Psoas muscle (tissue), 8 donors: ENCODE data around the gene GDF7. TPM values are rescaled to one million over a fixed set of nuclear protein-coding genes. Genes with fewer than 3 reads are reported as not detected.

Source experiments
- ATAC-seq, 4 donors: fragments of 200-7000 bp; cut with Tn5 transposase; one replicate each; pipeline ENCODE4 v1.9.1; 2020; ENCODE audit warnings: moderate library complexity in 3 of 4, mild to moderate bottlenecking in 2 of 4
- DNase-seq, 2 donors: peaks; one replicate each; pipeline ENCODE4 v3.0.0-alpha.2; 2020
- H3K27ac ChIP-seq: fragments of 200-600 bp; one replicate; pipeline ENCODE4 v1.8.0; 2022
- H3K27me3 ChIP-seq, 3 donors: fragments of 200-600 bp in 1 of 3; one replicate each; pipeline versions ENCODE4 v1.6.1 to v1.8.0; 2013 to 2022; ENCODE audit warnings: low read length in 2 of 3, mild to moderate bottlenecking in 2 of 3, moderate library complexity in 1 of 3; ENCODE audit not compliant: insufficient read depth in 3 of 3
- H3K36me3 ChIP-seq, 2 donors: fragments of 200-600 bp in 1 of 2; one replicate each; pipeline versions ENCODE4 v1.6.1 to v1.8.0; 2013 to 2022; ENCODE audit warnings: low read depth in 1 of 2, mild to moderate bottlenecking in 1 of 2, moderate library complexity in 1 of 2; ENCODE audit not compliant: insufficient read depth in 1 of 2
- H3K4me1 ChIP-seq: fragments of 200-600 bp; one replicate; pipeline ENCODE4 v1.8.0; 2022
- H3K4me3 ChIP-seq: fragments of 200-600 bp; one replicate; pipeline ENCODE4 v1.8.0; 2022; ENCODE audit warnings: mild to moderate bottlenecking
- H3K9me3 ChIP-seq: fragments of 200-600 bp; one replicate; pipeline ENCODE4 v1.8.0; 2022
- WGBS, 3 donors: extraction: QIAGEN DNeasy Blood & Tissue Kit; methylation state at CpG; one replicate each; pipeline versions ENCODE4 v1.1.6 to v1.1.7; 2013; 5-methylcytosine and 5-hydroxymethylcytosine counted together
- intact Hi-C, 2 donors: fragments of 100-400 bp; cut with DNase I; formaldehyde crosslinking; loops; one replicate each; pipeline versions ENCODE4 v1.11.0 to v1.14.2; 2022
- polyA plus RNA-seq, 3 donors: library from polyadenylated mRNA; stranded (reverse); fragments of 200-250 nt; gene quantifications; one replicate each; pipeline ENCODE4 v1.2.3, GENCODE V29; 2013
- total RNA-seq, 4 donors: library from RNA; stranded (reverse); fragmentation: NEBNext Ultra II Directional in 2 of 4; extraction: Animal tissue kit (Norgen Biotek cat#: 25700) in 2 of 4; gene quantifications; one replicate each; pipeline versions ENCODE4 v1.2.1 to v1.2.4, GENCODE V29; 2021 to 2023
- TF ChIP-seq, protein P1 (sequence below): fragments of 200-600 bp; IDR thresholded peaks from one replicate; pipeline ENCODE4 v1.8.0; 2022; ENCODE audit warnings: antibody characterized with exemption
- donor health status: healthy with polysubstance abuse.
- donor health status: DM: no; HTN: no; CAD: no; lungs with moderate emphysema.
- donor health status: Bipolar disorder and iron deficiency.
- donor health status: healthy.
- donor health status: DM: yes; HTN: yes; CAD: no.
- donor health status: DM: no; HTN: no; CAD: no.
- donor health status: DM: no; HTN: no; CAD: no.
- donor health status: DM: yes; HTN: yes; CAD: no.

Gene GDF7
- total and polyA plus RNA-seq, 7 donors = 0.03 to 0.94 (median 0.04) TPM

DNA sequence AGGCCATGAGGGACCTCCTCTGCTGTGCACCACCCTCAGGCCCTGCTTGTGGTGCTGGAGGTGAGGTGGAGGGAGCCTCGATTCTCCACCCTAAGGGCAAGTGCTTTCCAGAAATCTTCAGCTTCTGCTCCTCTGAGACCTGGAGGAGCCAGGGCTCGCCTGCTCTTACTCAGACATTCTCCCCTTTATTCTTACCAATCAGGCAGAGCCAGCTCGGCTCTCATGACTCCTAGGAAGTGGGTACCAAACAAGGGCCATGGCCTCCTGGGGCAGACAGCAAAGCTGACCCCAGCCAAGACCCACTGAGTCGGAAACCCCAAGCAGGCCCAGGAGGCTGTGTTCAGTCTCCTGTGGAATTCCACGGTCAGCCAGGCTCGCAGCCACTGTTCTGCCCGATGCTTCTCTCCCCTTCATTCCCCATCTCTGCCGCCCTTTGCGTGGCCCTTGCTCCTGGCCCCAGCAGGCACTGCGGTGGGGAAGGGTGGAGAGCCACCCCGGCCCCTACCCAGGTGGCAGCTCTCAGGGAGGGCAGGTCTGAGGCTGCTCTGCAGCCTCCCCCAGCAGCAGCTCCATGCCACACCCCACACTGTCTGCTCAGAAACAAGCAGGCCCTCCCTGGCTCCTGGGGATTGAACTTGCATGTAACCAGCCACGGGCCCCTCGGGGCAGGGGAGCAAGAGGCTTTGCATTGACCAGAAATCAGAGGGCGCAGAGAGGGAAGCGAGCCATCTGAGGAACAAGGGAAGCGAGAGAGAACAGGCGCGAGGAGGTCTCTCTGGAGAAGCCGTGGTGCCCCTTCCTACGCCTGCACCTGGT, 40.0 kb upstream of the GDF7 start:
- ATAC-seq (no peak), DNase-seq (peak; percentile 13 to 48)
- Histone ChIP-seq H3K27ac (peak overlapping the region; percentile 58), H3K4me1 (peaks cover 31% of the 10 kb centered on the region), H3K9me3 (no peaks in the 10 kb centered on the region), H3K36me3 (peaks cover 0 to 23% of the 10 kb centered on the region in 2 donors), H3K27me3 (no peaks in the 10 kb centered on the region), H3K4me3 (no peak overlapping the region)
- 80 to 90% (median 88%) methylated on average over 20 of the region's 20 CpGs for WGBS, 3 donors
- intact Hi-C loops = no loop called here
- TF ChIP-seq, protein P1, sequence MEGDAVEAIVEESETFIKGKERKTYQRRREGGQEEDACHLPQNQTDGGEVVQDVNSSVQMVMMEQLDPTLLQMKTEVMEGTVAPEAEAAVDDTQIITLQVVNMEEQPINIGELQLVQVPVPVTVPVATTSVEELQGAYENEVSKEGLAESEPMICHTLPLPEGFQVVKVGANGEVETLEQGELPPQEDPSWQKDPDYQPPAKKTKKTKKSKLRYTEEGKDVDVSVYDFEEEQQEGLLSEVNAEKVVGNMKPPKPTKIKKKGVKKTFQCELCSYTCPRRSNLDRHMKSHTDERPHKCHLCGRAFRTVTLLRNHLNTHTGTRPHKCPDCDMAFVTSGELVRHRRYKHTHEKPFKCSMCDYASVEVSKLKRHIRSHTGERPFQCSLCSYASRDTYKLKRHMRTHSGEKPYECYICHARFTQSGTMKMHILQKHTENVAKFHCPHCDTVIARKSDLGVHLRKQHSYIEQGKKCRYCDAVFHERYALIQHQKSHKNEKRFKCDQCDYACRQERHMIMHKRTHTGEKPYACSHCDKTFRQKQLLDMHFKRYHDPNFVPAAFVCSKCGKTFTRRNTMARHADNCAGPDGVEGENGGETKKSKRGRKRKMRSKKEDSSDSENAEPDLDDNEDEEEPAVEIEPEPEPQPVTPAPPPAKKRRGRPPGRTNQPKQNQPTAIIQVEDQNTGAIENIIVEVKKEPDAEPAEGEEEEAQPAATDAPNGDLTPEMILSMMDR = no peak

DNA sequence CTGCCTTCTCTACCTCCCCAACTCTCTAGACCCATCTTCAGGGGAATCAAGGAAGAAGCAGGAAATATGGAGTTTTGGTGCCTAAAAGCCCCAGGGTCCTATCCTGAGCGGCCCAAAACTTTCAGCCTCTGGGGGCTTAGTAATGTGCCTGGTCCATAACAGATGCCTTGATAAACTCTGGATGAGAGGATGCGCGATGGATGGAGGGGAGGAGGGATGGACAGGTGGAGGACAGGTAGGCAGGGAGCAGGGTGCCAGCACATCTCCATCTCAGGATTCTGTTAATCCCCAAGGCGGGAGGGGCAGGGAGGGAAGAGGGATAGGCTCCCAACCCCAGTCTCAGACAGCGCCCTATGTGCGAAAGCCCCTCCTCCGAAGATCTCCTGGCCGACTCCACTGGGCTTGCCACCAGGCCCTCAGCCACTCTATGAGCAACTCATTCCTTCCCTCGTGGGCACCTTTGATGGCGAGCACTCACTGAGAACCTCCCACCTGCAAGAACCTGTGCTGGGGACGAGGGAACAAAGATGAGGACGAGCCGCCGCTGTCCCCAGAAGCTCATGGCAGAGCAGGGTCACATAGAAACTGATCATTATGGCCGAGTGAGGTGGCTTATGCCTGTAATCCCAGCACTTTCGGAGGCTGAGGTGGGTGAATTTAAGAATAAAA, 39.1 kb upstream of the GDF7 start:
- H3K4me3 ChIP-seq = no peak overlapping the region
- intact Hi-C loops = no loop called here
- no peaks in the 10 kb centered on the region for H3K9me3 ChIP-seq
- peaks cover 0 to 21% of the 10 kb centered on the region in 2 donors for H3K36me3 ChIP-seq
- no peak overlapping the region for H3K27ac ChIP-seq
- H3K27me3 ChIP-seq = no peaks in the 10 kb centered on the region
- no peak for ATAC-seq
- H3K4me1 ChIP-seq = peaks cover 23% of the 10 kb centered on the region
- TF ChIP-seq, protein P1 = no peak
- peak; percentile 6 to 20 for DNase-seq
- 91 to 94% (median 93%) methylated on average over 16 of the region's 16 CpGs for WGBS, 3 donors

DNA sequence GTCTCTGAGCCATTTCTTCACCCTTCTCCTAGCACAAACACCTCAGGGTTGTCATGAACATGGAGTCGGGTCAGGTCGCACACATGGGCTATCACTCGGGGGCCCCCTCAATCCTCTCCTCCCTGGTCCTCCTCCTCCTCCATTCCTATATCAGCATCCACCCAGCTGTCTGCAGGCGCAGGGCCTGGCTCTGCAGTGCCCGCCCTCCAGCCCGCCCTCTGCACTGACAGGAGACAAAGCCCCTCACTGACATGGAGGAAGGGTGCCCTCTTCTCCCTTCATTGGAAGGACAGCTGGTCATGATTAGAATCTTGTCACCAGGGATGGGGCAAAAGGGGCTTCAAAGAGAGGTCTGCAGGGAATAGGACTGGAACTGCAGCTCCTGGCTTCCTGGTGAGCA, 37.8 kb upstream of the GDF7 start:
- intact Hi-C loops = no loop called here
- Histone ChIP-seq H3K27me3 (no peaks in the 10 kb centered on the region), H3K4me1 (peaks cover 20% of the 10 kb centered on the region), H3K9me3 (no peaks in the 10 kb centered on the region), H3K4me3 (no peak overlapping the region), H3K36me3 (peaks cover 0 to 8% of the 10 kb centered on the region in 2 donors), H3K27ac (no peak overlapping the region)
- TF ChIP-seq, protein P1 = no peak
- no peak for ATAC-seq
- DNase-seq = peak in 1 of 2 donors; percentile 28
- 87 to 94% (median 91%) methylated on average over 6 of the region's 6 CpGs for WGBS, 3 donors

DNA sequence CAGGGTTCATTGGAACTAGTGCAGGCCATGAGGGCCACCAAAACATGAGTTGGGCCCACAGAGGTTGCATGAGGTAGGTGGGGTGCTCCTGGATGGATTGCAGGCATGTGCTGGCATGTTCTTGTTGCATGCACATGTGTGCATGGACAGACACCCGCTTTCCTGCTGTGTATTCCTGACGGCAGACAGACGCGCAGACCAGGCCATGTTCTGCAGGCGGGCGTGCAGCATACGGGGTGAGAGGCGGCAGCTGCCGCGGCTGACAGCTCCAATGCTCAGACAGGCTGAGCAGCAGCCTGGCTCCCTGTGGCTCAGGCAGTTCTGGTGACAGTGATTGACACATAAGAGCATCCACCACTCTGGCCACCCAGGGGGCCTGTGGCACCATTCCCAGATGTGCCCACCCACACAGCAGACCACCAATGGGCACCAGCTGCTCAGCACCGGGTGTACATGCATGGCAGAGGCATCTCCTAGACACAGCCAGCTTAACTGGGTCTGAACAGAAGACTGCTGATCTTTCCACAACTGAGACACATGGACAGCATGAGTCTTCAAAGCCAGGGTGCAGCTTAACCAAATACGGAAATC, 37.3 kb upstream of the GDF7 start:
- Histone ChIP-seq H3K36me3 (peaks cover 0 to 3% of the 10 kb centered on the region in 2 donors), H3K4me3 (no peak overlapping the region), H3K27ac (no peak overlapping the region), H3K27me3 (no peaks in the 10 kb centered on the region), H3K9me3 (no peaks in the 10 kb centered on the region), H3K4me1 (peaks cover 24% of the 10 kb centered on the region)
- TF ChIP-seq, protein P1 = no peak
- intact Hi-C loops = no loop called here
- ATAC-seq (no peak), DNase-seq (peak; percentile 8 to 36)
- 94 to 95% (median 94%) methylated on average over 12 of the region's 12 CpGs for WGBS, 3 donors
